GM12892 (cell line): ENCODE results near the gene CXorf49.
"Not testable (repeated sequence)": the region's sequence is repeated elsewhere in the genome, so short reads cannot be mapped to it uniquely, and the experiment has no call there.

Source experiments
- POLR2A ChIP-seq: IDR thresholded peaks from 2 replicates; pipeline ENCODE4 v1.6.1; 2011; ENCODE audit warnings: low read depth, low read length, control low read depth
- POLR2AphosphoS5 ChIP-seq: IDR thresholded peaks from 2 replicates; pipeline ENCODE4 v1.6.1; 2011; ENCODE audit warnings: low read depth, low read length, control low read depth
- TAF1 ChIP-seq: IDR thresholded peaks from 2 replicates; pipeline ENCODE4 v1.6.1; 2011; ENCODE audit warnings: low read depth, mild to moderate bottlenecking, control low read depth, low read length, borderline replicate concordance

- not testable (repeated sequence) for TF ChIP-seq POLR2A, POLR2AphosphoS5, TAF1
Measured at GRCh38 chrX:71764832-71765231, 46.7 kb upstream of the CXorf49 start.
